Measurements from ENCODE around the gene GLT8D2. TPM values are rescaled to one million over a fixed set of nuclear protein-coding genes. Genes with fewer than 3 reads are reported as not detected.

Gene GLT8D2
- total RNA-seq, 2 donors from 2014 or later = 30.4 to 45.2 TPM

- Histone ChIP-seq H3K27me3 (replicated peaks; ENCODE audit: insufficient read depth) (no peaks in the 10 kb centered on the region), H3K36me3 (peaks cover 2% of the 10 kb centered on the region), H3K4me1 (ENCODE audit: control insufficient read depth in 1 of 2, low read depth in 2 of 2) (peaks cover 0 to 7% of the 10 kb centered on the region in 2 donors), H3K27ac (no peak overlapping the region), H3K9me3 (no peaks in the 10 kb centered on the region), H3K4me3 (no peak overlapping the region)
- no peak for DNase-seq (ENCODE audit: low spot score)
- ATAC-seq (ENCODE audit: insufficient number of reproducible peaks, low FRiP score, low read depth) = no peak
- no peak for TF ChIP-seq CTCF (IDR thresholded peaks at IDR 0.05)
Observed at GRCh38 chr12:104003596-104003995, 46.4 kb downstream of the GLT8D2 start.

- no peak for DNase-seq (ENCODE audit: low spot score)
Observed at GRCh38 chr12:104002686-104003085, 47.3 kb downstream of the GLT8D2 start.

DNA sequence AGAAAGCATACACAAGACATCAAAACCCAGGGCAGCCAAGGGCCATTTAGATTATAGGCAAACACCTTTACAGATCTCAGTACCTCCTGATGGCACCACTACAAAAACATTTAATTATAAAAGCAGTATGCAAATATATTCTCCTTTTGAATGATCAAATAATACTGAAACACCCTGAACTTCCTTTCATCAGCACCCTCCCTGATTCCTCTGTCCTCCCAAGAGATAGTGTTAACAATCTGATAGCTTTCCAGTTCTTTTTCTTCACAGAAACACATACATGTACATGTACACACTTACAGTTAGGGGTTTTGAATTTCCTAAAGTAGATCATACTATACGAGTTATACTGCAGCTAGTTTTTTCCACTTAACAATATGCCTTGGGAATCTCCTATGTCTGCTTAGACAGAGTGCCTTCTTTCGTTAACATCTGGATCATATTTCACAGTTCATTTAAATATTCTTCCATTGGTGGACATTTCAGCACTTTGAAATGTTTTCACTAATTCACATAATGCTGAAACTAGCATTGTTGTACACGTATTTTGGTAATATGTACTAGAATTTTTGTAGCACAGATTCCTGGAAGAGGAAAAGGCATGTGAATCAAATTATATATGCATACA, 49.1 kb downstream of the GLT8D2 start:
- Histone ChIP-seq H3K36me3 (peaks cover 2% of the 10 kb centered on the region), H3K4me3 (no peak overlapping the region), H3K4me1 (ENCODE audit: control insufficient read depth in 1 of 2, low read depth in 2 of 2) (no peaks in the 10 kb centered on the region), H3K27ac (no peak overlapping the region), H3K27me3 (replicated peaks; ENCODE audit: insufficient read depth) (no peaks in the 10 kb centered on the region), H3K9me3 (no peaks in the 10 kb centered on the region)
- DNase-seq (ENCODE audit: low spot score) (no peak), ATAC-seq (ENCODE audit: insufficient number of reproducible peaks, low FRiP score, low read depth) (no peak)
- no peak for TF ChIP-seq CTCF (IDR thresholded peaks at IDR 0.05)

More at GRCh38 chr12:104002686-104003085, 47.3 kb downstream of the GLT8D2 start:
- peaks cover 0 to 7% of the 10 kb centered on the region in 2 donors for H3K4me1 ChIP-seq (ENCODE audit: control insufficient read depth in 1 of 2, low read depth in 2 of 2)
- H3K27me3 ChIP-seq (replicated peaks; ENCODE audit: insufficient read depth) = no peaks in the 10 kb centered on the region
- no peaks in the 10 kb centered on the region for H3K9me3 ChIP-seq
- no peak overlapping the region for H3K27ac ChIP-seq
- no peak for ATAC-seq (ENCODE audit: insufficient number of reproducible peaks, low FRiP score, low read depth)
- H3K4me3 ChIP-seq = no peak overlapping the region
- peaks cover 2% of the 10 kb centered on the region for H3K36me3 ChIP-seq
- TF ChIP-seq CTCF (IDR thresholded peaks at IDR 0.05) = no peak

GRCh38 chr12:103998976-103999375, 51.0 kb downstream of the GLT8D2 start:
- Histone ChIP-seq H3K9me3 (no peaks in the 10 kb centered on the region), H3K4me1 (ENCODE audit: control insufficient read depth in 1 of 2, low read depth in 2 of 2) (no peaks in the 10 kb centered on the region), H3K4me3 (no peak overlapping the region), H3K36me3 (peaks cover 2% of the 10 kb centered on the region), H3K27me3 (replicated peaks; ENCODE audit: insufficient read depth) (no peaks in the 10 kb centered on the region), H3K27ac (no peak overlapping the region)
- DNase-seq (ENCODE audit: low spot score) (no peak), ATAC-seq (ENCODE audit: insufficient number of reproducible peaks, low FRiP score, low read depth) (no peak)
- TF ChIP-seq CTCF (IDR thresholded peaks at IDR 0.05) = no peak

- DNase-seq (ENCODE audit: low spot score) (no peak), ATAC-seq (ENCODE audit: insufficient number of reproducible peaks, low FRiP score, low read depth) (no peak)
- H3K27ac ChIP-seq = no peak overlapping the region
Observed at GRCh38 chr12:103997286-103997900, 52.6 kb downstream of the GLT8D2 start.

More at GRCh38 chr12:103997286-103997900, 52.6 kb downstream of the GLT8D2 start:
- Histone ChIP-seq H3K9me3 (no peaks in the 10 kb centered on the region), H3K4me1 (ENCODE audit: control insufficient read depth in 1 of 2, low read depth in 2 of 2) (no peaks in the 10 kb centered on the region), H3K36me3 (no peaks in the 10 kb centered on the region), H3K27me3 (replicated peaks; ENCODE audit: insufficient read depth) (no peaks in the 10 kb centered on the region), H3K4me3 (no peak overlapping the region)
- no peak for TF ChIP-seq CTCF (IDR thresholded peaks at IDR 0.05)
